Right kidney (tissue), 1 donor: ENCODE measurements around the gene CST9L.

Source experiments
- DNase-seq: peaks from one replicate; pipeline ENCODE4 v3.0.0-alpha.2; 2016

Gene CST9L

DNA sequence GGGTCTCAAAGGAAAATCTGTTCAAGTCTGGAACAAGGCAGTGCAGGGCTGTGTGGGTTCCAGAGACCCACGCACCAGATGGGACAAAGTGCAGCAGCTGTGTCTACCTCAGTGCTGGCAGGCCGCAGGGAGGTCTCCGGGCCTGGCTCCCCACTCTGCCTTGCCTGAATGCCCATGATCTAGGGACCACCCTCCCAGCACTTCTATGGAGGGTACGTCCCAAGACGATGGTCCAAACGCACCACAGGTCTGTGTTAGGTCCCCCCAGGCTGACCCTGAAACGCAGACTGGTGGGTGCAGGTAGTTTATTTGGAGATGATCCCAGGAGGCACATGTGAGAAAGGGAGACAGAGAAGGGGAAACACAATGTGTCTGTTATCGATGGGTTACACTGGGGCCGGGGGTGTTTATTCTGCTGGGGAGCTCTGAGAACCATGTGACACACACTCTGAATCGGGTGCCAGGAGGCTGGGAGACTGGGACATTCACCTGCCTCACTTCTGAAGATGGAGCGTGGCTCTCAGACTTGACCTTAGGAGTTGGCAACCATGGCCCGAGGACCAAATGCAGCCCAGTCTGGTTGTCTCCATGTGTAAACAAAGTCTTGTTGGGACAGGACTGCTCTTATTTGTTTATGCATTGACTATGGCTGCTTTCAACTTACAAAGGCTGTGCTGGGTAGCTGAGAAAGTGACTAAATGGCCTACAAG lies 21.7 kb downstream of the CST9L start:
- no peak for DNase-seq

DNA sequence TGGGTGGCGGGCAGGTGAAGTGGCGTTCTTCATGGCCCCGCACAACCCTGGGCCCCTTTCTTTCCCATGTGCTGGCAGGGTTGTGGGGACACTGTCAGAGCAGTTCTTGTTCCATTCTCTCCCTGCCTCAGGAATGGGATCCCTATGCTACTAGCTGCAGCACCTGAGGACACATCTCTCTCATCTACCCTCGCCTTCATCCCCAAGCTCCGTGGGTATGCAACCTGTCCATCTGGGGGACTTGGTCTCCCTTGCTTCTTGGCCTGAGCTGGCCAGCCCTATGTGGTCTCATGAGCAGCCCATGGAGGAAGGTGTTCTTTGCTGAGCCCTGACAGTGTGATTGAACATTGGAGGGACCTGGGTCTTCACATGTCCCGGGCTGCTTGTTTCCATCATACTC lies 24.2 kb downstream of the CST9L start:
- DNase-seq: no peak

DNA sequence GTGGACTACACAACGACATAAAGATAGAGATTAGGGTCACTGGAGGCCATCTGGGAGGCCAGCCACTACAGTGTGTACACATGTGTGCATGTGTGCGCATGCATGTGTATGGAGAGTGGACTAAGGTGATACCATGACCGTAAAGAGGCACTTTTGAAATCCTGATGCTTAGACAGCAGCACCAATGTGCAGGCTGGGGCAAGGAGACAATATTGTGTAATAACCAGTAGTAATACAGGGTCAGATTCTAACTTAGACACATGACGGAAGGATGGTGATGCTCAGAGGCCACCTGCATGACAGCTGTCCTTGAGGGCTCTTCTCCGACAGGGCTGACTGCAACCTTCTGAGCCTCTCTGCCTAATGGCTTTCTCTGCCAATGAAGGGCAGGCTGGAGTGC lies 25.5 kb downstream of the CST9L start:
- DNase-seq: no peak

DNA sequence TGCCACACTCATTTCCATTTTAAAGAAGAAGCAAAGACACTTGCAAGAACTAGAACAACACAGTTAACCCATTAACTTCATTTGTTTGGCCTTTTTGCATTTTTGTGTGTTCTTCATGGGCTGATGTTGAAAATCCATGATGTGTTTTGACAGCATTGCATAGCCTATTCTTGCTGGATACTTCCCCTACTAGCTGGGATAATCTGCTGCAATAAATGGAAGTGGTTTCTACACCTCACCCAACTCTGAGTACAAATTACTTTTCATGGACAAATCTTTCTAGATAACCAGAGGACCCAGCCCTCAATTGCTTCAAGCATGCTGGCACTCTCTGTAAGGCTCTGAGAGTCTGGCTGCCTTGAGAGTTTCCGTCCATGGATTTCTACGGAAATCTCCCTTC lies 26.5 kb downstream of the CST9L start:
- no peak for DNase-seq

DNA sequence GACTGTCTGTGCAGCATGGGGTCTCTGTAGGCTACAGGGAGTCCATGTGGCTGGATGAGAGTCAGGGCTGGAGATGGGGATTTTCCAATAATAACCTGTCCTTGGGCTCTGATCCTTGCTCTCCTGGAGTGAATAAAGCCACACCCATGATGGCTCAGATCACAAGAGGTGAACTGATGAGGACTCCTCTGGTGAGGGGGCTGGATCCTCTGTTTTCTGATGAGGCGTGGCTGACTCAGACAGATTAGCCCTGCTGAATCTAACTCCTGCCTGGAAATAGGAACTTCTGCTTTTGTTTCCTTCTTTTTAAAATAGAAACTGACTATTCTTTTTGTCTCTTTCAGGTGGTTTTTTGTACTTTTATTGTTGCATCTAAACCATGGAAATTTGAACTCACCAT lies 27.0 kb downstream of the CST9L start:
- no peak for DNase-seq

DNA sequence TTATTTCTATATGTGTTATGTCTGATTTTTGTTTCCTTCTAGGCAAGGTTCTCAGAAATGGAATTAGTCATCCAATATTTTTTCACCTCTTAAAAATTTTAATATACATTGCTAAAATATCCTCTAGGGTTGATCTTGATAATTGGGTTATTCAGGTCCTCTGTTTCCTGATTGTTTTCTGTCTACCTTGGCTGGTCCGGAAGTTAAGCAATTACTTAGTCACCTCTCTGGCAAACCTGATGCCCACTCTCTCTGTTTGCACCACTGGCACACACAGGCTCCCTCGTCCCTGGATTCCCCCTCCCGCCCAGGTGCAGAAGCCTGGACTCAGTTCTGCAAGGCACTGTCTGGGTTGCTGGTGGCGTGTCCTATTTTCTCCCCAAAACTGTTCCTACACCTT lies 27.7 kb downstream of the CST9L start:
- DNase-seq: no peak

DNA sequence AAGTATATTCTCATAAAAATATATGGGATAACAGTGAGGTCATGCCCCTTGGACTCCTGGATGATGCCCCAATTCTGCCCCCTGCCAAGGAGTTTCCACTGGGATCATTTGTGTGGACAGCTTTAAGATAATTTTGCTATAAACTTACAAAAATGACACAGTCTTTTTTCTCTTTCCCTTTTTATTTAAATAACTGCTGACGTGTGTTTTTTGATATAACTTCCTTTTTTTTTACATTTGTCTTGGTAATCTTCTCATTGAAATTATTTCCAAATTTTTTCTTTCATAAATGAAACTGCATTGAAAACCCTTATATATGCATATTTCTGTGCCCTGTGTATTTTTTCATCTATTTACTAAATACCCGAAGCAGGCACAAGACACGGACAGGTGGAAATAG lies 31.3 kb downstream of the CST9L start:
- no peak for DNase-seq

DNA sequence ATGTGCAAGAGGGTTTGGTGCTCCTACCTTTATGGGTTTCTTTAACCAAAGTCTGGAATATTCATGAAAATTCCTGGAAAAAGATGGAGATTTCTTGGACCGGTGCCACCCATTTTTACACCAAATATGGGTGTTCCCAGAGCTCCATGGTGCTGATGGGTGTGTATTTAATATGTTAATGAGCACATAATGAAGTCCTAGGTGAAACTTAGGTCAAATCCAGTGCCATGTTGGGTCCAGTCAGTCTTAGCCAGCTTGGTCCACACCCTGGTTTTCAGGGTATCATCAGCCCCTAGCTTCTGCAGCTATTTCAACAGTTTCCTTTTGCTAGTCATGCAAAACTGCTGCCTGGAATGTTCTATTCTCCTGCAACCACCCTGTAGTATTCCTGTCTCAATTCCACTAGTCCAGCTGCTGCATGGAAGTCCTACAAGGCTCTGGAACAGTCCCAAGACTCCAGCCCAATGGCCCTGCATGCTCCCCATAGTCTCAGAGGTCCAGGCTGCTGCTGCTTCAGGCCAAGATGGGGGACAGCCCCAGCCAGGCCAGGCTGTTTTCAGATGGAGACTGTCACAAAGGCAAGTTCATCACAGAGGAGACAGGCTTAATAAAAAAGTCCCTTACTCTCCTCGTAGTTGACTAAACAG lies 31.8 kb downstream of the CST9L start:
- no peak for DNase-seq

DNA sequence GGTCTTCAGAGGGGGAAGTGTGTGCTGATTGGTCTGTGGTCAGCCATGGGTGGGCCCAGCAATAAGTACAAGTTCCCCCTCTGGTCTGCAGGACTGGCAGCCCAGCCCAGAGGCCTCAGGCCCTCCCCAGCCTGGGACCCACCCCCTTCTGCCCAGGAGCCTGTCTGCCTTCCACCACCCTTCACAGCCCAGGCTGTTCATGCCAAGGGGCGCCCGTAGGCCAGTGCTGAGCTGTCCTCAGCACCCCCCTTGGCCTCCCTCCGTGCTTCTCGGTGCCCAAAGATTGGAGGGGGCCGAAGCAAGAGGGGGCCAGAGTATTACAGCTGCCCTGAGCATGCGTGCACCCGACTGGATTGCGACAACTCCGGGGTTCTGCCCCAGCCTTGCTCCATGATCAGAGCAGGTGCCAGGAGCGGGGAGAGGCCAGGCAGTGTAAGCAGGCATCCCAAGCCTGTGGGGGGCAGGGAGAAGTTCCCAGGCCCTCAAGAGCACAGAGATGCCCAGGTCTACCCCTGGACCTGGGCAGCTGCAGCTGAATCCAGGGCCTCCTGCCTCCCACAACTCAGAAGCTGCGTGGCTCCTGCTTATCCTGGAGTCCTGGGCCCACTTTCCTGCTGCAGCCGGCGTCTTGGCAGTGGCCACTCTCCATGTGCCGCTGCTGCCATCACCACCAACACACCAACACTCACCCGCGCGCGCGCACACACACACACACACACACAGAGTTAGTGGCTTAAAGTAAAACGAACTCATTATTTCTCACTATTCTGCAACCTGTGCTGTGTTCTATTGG lies 33.3 kb downstream of the CST9L start:
- no peak for DNase-seq

DNA sequence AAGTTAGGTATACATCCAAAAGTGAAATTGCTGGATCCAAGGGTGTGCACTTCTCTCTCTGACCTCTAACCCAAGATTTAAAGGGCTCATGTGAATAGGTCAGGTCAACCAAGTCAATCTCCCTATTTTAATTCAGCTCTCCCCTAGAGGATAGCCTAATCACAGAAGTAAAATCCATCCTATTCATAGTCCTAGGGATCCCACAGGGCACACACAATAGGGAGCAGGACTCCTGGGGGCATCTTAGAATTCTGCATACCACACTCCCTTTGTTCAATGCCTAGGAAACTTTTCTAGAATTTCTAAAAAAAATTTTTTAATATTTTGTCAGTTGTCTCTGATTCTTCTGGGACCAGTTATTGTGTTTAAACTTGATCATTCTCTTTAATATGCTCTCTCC lies 35.1 kb downstream of the CST9L start:
- DNase-seq: no peak

DNA sequence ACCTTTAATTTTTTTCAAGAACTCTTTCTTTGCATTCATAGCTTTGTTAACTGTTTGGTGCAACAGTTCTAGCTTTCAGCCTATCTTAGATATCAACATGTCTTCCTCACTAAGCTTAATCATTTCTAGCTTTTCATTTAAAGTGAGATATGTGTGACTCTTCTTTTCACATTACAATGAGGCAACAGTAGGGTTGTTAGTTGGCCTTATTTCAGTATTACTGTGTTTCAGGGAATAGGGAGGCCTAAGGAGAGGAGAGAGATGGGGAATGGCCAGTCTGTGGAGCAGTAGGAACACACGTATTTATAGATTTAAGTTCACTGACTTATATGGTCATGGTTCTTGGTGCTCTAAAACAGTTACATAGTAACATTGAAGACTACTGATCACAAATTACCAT lies 35.8 kb downstream of the CST9L start:
- no peak for DNase-seq

DNA sequence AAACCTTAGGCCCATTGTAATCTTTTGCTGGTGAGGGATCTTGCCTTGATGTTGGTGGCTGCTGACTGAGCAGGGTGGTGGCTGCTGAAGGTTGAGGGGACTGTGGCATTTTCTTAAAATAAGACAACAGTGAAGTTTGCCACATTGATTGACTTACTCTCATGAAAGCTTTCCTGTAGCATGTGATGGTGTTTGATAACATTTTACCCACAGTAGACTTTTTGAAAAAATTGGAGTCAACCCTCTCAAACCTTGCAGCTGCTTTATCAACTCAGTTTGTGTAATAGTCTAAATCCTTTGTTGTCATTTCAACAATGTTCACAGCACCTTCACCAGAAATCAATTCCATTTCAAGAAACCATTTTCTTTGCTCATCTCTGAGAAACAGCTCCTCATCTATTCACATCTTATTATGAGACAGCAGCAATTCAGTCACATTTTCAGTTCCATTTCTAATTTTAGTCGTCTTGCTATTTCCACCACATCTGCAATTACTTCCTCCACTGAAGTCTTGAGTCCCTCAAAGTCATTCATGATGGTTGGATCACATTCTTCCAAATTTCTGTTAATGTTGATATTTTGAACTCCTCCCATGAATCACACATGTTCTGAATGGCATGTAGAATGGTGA lies 37.2 kb downstream of the CST9L start:
- DNase-seq: no peak

DNA sequence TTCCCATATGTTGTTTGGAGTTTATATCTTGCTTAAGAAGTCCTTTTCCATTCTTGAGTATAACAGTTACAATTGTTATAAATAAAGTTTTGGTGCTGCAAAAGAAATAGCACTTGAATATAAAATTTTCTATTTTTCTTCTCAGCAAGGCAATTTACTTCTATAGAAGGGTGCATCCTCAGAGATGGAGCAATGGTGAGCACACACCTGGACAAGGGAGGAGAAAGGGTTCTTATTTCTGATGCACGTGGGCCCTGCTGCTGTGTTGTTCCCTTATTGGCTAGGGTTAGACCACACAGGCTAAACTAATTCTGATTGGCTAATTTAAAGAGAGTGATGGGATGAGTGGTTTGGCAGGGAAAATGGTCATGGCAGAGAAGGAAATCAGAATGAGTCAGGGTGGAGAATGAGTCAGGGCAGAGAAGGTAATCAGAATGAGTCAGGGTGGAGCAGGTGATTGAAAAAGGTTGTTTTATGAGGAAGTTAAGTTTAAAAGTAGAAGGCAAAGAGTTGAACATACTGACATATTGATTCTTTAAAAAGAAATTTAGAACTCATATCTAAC lies 39.3 kb downstream of the CST9L start:
- no peak for DNase-seq

DNA sequence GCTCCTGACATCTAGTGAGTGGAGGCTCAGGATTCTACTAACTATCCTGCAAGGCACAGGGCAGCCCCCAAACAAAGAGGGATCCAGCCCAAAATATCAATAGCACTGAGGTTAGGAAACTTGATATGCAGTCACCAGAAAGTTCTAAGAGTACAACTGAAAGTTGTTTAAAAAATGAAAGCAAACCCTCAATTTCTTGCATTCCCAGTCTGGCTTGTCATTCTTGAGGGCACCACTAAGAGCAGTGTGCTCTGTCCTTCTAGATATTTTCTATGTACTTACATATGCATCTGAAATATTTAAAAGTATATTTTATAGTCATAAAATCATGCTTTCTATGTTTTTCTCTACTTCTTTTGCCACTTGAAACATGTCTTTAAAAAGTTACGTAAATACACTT lies 41.4 kb downstream of the CST9L start:
- DNase-seq: no peak

DNA sequence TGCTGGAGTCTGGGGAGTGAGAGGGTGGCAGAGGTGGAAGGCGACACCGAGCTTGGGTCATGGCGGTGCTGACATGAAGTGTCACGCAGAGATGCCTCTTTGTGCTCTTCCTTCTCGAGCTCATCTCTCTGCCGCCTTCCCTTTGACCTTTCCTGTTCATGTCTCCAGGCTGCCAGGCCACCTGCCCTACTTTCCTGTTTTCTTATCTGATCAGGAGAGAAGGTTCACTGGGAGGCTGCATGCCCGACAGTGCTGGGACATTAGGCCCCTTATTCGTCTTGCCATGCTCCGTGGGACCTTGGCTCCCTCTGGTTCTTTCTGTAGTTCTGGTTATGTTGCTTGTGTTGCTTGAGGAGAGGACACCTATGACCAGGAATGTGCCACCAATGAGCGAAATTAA lies 44.1 kb downstream of the CST9L start:
- no peak for DNase-seq

DNA sequence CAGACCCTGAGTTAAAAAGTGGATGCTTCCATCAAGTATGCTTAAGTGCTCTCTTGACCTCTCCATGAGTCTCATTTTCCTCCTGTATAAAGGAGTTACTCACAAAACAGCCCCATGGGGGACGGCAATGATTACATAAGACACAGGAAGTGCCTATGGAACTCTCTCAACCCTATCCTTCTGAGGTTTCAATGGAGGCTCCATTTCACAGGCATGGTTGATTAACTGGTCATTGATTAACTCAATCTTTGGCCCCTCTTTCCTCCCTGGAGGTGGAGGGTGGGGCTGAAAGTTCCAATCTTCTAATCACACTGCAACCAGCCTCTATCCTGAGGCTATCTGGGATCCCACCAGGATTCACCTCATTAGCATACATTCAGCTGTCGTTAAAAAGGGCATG lies 48.1 kb downstream of the CST9L start:
- peak; percentile 26 for DNase-seq

DNA sequence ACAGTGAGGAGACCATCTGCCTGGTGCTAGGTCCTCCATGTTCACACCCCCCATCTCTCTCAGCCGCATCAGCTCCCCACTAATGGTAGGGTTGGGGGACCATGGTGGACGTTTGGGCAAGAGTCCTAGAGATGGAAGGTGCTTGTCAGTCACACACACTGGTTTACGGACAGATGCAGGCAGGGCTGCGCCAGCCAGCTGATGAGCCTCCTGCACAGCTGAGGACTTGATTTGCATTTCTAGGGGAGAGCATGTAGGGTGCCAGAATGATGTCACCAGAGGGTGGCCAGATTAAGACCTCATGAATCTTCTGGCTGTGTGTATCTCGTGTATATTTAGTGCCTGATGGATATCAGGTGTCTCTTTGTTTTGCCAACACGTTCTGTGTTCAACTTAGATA lies 48.7 kb downstream of the CST9L start:
- no peak for DNase-seq

DNA sequence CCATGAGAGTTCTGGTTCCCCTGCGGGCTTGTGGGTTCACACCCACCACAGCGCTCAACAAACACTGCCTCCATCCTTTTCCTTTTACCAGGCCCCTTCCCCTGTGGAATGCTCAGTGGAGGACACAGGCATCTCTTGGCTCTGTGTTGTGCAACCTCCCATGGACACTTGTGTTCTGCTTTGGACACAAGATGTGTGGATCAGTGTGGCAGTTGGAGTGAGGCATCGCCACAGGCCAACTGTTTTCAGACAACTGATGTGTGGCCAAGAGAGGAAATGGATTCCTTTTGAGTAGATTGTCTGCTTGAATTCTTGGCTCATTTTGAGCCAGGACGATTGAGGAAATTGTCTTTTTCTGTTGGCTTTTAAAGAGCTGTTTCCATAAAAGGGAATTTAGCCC lies 50.6 kb downstream of the CST9L start:
- DNase-seq: no peak

DNA sequence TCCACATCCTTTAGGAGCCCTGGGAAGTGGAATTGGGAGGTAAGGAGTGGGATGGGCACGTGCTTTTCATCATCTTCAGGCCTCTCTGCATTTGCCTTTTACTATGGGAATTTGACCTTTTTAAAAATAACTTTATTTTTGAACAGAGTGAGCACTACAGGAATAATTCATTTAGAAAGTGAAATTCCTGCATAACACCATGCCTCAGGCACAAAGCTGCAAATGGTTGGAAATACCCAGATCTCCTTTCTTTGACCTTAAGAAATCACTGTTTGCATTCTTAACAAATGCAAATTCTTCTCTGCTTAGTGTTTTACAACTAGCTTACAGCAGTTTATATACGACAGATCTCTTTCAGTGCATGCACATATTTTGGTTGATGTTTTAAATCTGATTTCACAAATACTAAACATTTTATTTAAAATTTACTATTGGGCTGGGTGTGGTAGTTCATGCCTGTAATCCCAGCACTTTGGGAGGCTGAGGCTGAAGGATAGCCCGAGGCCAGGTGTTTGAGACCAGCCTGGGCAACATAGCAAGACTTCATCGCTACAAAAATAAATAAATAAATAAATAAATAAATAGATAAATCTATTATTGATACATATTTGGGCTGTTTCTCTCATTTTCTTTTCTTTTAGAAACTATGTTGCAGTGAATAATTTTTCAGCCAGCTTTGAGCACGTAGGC lies 52.9 kb downstream of the CST9L start:
- no peak for DNase-seq

DNA sequence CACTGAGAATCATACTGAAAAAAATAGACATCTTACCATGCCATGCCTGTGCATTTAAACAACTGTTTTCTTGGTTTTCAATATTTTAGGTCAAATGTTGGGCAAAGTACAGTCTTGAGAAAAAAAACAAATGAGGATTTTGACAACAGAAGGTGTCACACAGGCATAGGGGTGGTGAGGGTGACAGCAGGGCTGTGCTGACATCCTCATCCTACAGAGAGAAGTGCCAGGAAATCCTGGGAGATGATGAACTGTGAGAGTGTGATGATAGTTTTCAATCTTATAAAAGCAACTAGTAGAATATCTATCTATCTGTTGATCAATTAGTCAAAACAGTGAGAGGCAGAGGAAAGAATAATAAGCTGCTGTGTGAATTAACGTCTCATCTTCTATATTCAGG lies 53.4 kb downstream of the CST9L start:
- no peak for DNase-seq
